GM19324 (cell line): ENCODE results near the gene TBC1D2.
"Not testable (repeated sequence)": the region's sequence is repeated elsewhere in the genome, so short reads cannot be mapped to it uniquely, and the experiment has no call there.

ENCODE experiments used
- ATAC-seq: cut with Tn5 transposase; IDR thresholded peaks from one replicate; pipeline ENCODE4 v1.9.1; 2021; ENCODE audit warnings: mild to moderate bottlenecking, moderate library complexity; ENCODE audit not compliant: unreplicated experiment, low FRiP score

Gene TBC1D2

DNA sequence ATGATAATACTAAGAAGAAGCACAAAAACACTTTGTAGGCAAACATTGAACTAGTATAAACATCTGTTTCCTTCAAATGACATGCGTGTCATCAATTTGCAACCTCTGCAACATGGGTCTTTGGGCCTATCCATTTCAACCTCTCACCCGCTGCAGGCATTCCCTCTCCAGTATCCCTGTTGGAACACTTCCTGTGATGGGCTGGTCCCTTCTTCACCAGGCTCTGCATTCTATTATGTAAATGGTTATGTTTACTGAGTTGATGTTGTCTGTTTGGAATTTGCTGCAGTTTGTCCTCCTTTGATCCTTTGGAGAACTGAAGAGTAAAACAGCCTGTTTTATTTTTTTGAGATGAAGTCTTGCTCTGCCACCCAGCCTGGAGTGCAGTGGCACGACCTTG lies 16.6 kb upstream of the TBC1D2 start:
- ATAC-seq = no peak

DNA sequence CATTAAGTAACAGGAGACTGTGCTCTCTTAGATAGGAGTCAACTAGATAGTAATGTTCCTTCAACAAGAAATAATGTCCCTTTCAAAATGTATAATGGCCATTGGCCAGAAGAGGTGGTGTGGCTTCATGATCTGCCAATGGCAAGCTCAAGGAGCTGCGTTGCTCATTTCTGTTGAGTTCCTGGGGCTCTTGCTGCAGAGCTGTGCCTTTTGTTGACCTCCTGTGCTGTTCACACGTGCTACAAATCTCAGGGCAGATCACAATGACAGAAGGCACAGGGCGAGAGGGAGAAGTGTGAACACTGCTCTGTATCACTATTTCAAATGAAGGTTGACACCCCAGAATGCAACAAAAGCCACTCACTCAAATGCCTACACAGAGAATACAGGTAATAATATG lies 16.0 kb upstream of the TBC1D2 start:
- no peak for ATAC-seq

DNA sequence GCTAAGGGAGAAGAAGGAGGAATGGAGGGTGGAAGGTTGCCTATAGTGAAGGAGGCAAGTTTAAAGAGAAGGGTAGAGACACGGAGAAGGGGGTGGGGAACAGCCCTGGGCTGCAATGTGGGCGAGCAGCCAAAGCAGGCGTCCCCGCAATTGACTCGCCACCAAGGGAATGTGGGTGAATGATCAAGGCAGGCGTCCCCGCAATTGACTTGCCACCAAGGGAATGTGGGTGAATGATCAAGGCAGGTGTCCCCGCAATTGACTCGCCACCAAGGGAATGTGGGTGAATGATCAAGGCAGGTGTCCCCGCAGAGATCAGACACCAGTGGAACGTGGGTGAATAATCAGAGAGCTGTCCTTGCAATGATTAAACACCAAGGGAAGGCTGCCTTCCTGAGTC lies 14.8 kb upstream of the TBC1D2 start:
- ATAC-seq = not testable (repeated sequence)

DNA sequence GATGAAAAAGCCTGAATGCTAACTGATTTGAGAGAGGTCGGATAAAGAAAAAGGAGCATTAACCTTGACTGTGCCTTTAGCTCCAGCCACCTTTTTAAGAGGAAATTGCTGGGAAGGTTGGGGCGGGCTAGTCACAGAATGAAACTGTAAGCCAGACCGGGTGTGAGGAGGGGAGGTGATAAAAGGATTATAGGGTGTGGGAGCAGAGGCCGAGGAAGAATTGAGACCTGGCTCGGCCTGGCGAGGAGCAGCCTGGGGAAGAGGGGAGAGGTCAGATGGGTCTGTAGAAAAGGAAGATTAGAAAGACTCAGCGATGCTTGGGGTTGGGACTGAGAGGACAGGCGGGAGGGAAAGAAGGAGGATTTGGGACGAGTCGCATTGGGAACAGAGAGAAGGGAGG lies 14.2 kb upstream of the TBC1D2 start:
- ATAC-seq = not testable (repeated sequence)

DNA sequence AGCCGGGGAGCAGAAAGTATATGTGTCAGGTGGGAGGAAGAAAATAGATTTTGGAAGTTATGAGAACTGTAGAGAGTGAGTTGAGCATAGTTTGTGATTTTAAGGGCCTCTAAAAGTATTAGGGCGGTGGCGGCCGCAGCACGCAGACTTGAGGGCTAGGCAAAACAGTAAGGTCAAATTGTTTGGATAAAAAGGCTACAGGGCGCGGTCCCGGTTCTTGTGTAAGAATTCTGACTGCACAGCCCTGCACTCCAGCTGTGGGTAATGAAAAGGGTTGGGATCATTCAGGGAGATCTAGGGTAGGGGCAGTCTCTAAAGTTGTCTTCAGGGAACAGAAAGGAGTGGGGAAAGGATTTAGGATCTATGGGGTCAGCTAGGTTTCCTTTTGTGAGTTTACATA lies 12.1 kb upstream of the TBC1D2 start:
- ATAC-seq = not testable (repeated sequence)

DNA sequence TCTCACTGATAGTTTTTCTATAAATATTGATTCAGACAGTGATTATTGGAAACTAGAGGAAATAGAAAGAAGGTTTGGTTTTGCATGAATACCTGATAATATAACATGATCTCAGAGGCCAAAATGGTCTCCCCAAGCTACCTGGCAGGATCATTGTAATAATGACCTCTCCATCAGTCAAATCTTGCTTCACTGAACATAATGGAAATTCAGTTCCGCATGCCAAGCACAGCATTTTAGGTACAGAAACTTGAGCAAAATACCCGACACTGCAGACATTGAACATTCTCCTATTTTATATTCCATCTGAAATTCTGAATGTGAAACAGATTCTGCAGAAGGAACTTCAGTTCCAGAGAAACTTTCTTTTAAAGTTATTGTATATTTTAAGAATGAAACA lies 9.1 kb upstream of the TBC1D2 start:
- no peak for ATAC-seq

DNA sequence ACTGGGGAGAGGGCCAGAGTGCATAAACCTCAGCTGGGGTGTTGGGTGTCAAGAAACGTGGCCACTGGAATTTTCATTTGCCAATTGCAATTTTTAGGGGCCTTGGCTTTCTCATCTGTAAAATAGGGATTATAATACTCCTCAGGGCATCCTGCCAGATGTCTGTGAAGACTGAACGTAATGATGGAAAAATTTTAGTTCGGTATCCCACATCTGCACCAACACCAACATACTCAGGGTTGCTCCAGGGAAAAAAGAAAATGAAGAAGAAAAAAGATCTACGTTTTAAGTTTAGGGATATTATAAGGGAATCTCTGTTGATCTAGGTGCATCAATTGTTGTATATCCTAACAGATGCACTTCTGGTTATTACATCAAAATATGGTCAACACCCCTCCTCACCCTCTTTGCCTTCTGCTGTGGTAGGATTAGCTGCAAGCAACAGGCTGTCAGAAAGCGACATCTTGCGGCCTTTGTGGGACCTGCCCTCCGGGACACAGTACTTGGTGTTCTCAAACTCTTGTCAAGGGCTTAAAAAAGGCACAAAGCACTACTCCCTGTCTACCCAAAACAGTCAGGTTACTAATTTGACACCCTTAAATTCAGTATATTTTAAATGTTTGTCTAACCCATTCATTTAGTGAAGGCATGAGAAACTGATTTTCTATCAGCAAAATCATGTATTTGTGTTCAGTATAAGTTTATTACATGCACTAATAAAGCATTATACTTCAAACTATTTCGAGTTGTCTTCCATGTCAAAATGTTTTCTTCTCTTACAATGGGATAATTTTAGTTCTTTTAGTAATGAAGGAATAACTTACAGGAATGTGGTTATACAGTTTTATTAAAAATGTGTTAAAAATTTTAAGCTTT lies 8.3 kb upstream of the TBC1D2 start:
- peak; percentile 82 for ATAC-seq

DNA sequence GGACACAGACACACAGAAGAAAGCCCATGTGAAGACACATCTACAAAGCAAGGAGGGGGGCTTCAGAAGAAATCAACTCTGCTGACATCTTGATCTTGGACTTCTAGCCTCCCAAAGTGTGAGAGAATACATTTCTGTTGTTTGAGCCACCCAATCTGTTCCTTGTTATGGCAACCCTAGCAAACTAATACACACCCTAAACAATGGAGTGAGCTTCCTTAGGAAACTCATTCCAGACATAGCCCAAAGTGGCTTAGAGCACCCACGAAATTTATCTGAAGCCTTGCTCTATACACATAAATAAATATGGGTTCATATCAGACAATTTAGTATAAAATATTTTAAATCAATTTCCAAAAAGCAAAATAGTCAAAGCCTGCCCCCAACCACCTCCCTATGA lies 7.6 kb upstream of the TBC1D2 start:
- ATAC-seq = no peak

DNA sequence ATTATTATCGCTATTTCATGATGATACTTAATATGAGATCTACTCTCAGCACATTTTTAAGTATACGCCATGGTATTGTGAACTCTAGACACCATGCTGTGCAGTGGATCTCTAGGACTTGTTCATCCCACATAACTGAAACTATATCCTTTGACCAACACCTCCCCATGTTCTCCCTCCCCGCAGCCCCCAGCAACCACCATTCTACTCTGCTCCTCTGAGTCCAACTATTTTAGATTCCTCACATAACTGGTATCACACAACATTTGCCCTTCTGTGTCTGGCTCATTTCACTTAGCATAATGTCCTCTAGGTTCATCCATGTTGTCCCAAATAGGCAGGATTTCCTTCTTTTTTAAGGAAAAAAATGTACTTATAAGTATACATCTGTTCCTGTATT lies 6.6 kb upstream of the TBC1D2 start:
- ATAC-seq = no peak

DNA sequence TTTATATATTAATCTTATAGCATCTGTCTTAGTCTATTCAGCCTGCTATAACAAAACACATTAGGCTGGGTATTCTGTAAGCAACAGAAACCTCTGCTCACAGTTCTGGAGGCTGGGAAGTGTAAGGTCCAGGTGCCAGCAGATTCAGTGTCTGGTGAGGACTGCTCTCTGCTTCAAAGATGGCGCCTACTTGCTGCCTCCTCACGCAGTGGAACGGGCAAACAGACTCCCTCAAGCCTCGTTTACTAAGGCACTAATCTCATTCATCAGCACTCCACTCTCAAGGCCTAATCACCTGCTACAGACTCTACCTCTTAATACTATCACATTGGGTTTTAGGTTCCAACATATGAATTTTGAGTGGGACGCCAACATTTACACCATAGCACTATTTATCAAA lies 5.2 kb upstream of the TBC1D2 start:
- ATAC-seq = no peak

DNA sequence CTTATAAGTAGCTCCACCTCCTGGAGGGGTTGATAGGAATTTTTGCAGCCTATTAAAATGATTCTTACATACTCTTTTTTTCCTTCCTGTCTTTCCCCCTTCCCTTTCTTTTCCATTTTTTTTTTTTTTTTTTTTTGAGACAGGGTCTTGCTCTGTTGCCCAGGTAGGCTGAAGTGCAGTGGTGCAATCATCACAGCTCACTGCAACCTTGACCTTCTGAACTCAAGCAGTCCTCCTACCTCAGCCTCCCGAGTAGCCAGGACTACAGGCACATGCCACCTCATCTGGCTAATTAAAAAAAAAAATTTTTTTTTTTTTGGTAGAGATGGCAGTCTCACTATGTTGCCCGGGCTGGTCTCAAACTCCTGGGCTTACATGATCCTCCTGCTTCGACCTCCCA lies 4.3 kb upstream of the TBC1D2 start:
- no peak for ATAC-seq

DNA sequence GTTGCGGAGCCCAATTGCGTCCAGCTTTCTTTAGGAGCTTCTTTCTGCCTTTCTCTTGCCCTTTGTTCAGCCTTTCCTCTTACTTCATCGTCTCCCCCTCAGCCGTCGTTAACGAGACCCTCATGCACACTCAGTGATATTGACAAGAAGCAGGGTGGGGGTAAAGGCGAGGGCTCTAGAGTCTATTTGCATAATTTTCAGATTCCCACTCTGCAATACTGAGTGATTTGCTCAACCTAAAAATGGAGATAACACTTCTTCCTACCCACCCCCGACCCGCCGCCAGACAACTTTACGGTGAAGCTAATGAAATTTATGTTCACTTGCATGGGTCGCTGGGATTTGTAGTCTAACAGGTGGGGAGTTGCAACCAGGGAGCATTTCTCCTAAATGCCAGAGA lies 1.3 kb upstream of the TBC1D2 start:
- ATAC-seq = no peak

DNA sequence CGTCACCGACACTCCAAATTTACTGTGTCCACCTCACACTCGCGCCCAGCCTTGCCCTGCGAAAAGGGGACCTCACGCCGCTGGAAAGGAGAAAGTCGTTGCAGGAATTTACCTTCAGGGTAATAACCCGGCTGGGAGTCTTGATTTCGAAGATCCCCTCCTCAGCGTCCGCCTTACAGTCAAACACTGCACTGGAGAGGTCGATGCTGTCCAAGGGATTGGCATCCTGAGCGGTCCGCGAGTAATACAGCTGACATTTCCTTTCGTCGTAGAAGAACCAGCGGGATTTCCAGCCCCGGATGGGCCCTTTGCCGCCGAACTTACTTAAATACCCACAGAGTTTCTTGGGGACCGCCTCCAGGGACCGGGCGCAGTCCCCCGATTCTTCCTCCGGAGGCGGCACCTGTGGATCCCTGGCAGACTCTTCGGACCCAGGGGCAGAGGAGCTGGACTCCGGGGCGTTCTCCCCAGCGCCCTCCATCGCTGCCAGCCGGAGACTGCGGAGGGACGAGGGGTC lies 330 bp downstream of the TBC1D2 start:
- ATAC-seq = peak; percentile 0

DNA sequence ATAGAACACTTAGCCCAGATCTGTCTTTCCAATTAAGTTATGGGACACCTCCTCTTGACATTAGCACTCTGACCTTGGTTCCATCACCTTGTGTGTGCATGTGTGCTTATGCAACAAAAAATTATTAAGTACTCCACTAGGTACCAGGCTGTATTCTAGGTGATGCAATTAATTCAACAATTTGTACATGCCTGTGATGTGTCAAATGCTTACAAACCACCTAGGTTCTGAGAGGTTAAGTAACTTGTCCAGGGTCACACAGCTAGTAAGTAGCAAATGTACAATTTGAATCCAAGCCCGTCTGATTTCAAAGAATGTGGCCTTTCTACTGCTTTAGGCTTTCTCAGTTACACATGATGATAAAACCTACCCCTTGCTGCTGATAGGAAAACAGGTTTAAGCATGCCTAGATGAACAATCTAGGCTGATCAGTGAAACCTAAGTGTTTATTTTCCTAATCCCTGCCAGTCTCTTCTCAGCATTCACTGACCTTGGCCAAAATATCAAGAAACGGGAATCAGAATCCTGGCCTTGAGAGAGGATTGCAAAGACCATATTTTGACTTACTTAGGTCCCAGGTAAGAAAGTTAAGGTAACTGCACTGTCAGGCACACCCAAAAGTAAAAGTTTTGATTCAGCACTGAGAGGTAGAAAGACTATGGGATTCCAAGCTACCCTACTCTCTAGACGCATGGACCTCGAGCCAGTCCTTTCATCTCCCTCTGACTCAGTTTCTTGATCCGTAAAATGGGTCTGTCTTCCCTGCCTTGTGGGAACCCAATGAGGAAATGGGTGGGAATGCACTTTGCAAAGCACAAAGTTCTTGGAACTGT lies 1.0 kb downstream of the TBC1D2 start:
- ATAC-seq = no peak

DNA sequence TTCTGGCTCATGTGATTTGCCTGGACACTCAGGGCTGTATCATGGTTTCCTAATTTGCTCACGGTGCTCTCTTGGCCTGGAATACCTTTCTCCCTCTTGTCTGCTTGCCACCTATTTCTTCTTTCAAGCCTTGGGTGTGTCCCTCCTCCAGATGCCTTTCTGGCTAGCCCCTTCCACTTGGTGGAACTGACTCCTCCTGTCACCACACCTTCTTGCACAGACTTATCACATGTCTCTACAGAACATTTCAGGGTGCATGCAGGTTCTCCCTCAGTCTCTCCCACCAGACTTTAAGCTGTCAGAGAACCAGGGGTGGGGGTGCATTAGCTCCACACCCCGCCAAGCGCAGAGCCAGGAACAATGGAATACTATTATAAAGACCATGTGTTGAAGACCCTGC lies 1.9 kb downstream of the TBC1D2 start:
- ATAC-seq = no peak

DNA sequence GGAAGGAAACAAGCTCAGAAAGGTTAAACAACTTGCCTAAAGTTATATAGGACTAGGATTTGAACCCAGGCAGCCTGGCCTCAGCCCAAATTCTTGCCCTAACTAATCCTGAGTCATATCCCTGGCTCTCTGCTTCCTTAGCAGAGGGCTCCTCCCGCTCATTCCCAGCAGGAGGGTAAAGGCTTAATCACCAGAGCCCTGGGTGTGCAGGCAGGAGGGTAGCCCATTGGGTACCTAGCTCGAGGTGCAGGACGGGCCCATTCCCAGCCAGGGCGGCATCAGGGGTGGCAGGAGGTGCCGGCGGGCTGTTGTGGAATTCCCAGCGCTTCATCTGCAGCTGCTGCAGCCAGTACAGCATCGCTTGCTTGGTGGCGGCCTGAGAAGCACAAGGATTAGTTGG lies 3.9 kb downstream of the TBC1D2 start:
- ATAC-seq = no peak

DNA sequence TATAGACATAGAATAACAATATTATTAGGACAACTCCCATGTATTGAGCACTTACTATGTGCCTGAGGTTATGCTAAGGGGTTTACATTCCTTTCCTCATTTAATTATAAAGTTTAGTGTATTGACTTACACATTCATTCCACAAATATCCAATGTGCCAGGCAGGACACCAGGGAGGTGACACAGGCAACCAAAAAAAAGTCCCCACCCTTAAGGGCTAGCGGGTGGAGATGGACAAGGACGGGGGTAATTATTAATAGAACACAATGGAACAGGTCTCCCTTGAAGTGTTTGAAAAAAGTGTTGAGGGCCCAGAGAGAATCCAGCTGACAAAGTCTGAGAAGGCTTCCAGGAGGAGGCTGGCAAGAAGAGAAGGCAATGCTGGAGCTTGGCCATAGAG lies 5.7 kb downstream of the TBC1D2 start:
- ATAC-seq = no peak

DNA sequence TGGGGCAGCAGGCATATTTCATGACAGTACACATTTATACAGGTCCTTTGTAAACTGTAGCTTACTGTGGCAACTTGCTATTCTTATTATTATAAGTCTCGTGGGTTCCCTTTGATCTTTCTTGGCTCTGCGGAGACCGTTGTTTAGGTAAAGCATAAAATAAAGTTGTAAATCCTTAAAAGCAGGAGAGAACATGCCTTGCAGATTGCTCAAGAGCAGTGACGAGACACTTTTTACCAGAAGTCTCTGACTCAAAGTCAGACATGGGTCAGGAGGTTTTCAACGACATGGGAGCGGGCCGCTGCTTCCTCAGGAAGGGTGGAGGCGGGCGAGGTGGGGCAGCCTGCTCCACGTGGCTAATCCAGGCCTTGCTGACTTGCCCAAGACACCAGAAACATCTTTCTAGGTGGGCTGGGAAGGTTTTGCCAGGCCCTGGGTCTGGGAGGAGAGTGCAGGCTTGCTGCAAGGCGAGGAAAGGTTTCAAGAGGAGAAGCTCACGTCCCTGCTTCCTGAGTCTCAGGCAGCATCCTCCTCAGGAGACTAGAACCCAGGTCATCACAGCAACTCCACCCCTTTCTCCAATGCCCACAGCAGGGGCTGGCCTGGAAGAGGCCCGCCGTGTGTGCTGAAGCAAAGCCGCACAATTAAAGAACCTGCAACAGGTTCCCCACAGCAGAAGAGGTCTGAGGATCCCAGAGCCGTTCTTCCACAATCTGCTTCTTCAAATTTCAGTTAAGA lies 6.5 kb downstream of the TBC1D2 start:
- no peak for ATAC-seq

DNA sequence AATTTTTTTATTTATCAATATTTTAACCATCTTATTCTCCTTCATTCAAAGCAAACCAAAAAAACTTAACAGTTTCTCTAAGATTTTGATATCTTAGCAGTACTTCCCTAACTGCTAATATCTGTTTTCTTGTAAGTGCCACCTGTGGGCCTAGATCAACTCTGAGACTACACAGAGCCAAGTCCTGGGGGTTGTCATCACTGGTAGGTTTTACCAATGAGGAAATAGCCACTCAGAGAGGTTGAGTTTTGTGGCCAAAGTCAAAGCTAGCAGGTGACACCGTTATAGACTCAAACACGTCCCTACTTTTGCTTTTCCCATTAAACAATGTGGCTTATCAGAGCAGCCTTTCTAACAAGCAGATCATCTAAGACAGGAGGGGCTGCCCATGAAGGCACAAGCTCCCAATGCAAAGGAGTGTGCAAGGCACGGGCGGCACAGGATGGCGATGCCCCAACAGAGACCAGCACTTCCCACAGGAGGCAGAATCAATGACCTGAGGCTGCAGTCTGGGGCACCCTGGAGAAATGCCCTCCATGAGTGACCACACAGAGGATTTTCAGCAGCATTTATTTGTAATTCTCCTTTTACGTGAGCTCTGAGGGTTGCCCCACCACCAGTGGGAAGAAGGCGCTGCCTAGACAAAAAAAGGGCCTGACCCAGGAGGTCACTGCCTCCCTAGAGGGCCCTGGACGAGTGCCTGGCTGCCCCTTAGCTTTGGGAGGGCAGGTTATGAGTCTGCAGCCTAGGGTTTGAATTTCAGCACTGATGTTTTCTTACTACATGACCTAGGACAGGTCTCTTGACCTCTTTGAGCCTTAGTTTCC lies 7.4 kb downstream of the TBC1D2 start:
- ATAC-seq = no peak

DNA sequence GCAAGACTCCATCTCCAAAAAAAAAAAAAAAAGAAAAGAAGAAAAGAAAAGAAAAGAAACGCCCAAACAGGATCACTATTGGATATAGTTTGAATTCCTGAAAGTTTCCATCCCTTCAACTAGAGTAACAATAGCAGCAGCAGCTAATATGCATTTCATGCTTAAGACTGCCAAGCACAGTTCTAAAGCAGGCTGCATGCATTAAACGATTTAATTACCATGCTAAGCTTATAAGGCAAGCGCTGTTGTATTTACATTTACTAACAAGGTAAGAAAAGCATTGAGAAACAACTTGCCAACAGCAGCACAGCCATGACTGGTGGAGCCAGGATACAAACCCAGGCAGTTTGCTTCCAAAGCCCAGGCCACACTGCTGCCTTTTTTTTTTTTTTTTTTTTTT lies 13.0 kb downstream of the TBC1D2 start:
- ATAC-seq = no peak
